Stimulated activated CD8-positive, alpha-beta memory T cell treated with anti-CD3 and anti-CD28 coated beads, Interleukin-2, amount 100 ng/mL, for 48 hours (primary cell): Measurements from ENCODE around the gene AGFG1.
"Not testable (repeated sequence)": the region's sequence is repeated elsewhere in the genome, so short reads cannot be mapped to it uniquely, and the experiment has no call there.

ENCODE experiments used
- DNase-seq, 2 donors: peaks; one replicate each; pipeline ENCODE4 v3.0.0-alpha.2; 2020; ENCODE audit warnings: low read depth in 2 of 2

Gene AGFG1

DNA sequence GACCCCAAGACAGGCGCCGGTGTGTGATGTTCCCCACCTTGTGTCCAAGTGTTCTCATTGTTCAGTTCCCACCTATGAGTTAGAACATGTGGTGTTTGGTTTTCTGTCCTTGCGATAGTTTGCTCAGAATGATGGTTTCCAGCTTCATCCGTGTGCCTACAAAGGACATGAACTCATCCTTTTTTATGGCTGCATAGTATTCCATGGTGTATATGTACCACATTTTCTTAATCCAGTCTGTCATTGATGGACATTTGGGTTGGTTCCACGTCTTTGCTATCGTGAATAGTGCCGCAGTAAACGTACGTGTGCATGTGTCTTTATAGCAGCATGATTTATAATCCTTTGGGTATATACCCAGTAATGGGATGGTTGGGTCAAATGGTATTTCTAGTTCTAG is 68.4 kb downstream of the AGFG1 start:
- DNase-seq = not testable (repeated sequence)

DNA sequence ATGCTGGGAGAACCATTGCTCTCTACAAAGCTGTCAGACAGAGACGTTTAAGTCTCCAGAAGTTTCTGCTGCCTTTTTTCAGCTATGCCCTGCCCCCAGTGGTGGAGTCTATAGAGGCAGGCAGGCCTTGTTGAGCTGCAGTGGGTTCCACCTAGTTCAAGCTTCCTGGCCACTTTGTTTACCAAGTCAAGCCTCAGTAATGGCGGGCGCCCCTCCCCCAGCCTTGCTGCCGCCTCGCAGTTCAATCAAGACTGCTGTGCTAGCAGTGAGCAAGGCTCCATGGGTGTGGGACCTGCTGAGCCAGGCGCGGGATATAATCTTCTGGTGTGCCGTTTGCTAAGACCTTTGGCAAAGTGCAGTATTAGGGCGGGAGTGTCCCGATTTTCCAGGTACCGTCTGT is 74.0 kb downstream of the AGFG1 start:
- no peak for DNase-seq

DNA sequence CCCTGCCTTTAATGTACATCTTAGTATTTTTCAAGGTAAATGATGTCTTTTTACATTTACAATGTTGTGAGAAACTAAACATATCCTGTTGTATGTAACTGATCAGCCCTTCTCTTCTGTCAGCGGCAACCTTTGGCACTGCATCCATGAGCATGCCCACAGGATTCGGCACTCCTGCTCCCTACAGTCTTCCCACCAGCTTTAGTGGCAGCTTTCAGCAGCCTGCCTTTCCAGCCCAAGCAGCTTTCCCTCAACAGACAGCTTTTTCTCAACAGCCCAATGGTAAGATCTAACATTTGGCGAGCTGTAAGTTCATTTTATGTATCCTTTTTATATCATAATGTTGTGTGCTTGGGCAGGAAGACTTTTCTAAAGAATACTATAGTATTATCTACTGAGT is 79.9 kb downstream of the AGFG1 start:
- no peak for DNase-seq

DNA sequence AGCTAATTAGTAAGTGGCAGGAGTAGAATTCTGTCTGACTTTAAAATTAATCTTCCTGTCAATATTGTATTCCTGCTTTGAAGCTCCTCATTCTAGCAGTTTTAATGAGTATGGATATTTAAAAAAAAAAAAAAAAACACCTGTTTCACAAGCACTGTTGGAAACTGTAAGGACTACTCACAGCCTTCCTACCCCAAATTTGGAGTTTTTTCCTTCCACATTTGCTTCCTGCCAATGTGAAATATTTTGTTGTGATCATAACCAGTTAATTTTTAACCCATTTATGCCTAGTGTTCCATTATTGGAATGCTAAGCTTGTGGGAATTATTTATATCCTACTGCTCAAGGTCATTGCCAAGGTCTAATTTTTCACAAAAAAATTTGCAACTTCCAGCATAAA is 90.6 kb downstream of the AGFG1 start:
- DNase-seq = no peak

DNA sequence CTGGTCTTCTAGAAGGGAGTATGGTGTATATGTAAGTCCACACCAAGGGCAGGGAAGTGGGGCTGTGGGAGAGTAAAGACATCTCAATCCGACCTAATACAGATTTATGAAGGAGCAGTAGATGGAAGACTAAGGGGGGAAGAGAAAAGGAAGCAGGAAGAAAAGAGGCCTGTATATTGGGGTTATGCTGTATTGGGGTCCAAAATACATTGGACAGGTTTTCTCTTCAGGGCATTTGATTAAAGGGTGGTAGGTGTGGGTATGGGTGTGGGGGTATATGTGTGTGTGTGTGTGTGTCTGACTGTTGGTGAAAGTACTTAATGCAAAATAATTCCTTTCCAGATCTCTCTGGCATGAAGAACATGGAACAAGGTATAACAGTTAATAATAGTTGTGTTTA is 93.1 kb downstream of the AGFG1 start:
- no peak for DNase-seq

DNA sequence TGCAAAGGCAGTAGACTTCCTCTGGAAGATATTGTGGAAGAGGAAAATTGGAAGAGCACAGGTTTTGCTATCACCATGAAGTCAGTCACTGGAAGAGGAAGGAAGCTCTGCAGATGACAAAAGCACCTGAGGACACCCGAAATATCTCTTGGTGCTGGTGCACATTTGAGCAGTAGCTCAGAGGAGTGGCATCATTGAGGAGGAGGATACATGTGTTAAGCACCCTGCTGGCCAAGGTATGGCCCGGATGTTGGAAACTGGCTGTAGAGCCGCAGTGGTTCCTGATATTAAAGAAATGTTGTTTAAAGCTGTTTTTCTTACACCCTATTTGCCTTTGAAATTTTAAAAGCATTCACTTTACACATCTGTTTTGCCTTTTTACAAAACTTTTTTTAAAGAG is 94.1 kb downstream of the AGFG1 start:
- no peak for DNase-seq

DNA sequence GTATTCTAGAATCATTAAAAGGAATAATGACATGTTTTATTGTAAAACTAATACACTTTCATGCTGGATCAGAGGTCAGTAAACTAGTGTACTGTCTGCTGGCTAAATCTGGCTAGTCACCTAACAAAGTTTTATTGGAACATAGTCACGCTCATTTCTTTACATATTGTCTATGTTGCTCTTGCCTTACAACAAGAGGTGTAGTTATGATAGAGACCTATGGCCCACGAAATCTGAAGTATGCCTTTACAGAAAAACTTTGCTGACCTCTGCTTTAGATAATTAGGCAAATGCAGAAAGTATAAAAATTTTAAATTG is 96.9 kb downstream of the AGFG1 start:
- DNase-seq = no peak

DNA sequence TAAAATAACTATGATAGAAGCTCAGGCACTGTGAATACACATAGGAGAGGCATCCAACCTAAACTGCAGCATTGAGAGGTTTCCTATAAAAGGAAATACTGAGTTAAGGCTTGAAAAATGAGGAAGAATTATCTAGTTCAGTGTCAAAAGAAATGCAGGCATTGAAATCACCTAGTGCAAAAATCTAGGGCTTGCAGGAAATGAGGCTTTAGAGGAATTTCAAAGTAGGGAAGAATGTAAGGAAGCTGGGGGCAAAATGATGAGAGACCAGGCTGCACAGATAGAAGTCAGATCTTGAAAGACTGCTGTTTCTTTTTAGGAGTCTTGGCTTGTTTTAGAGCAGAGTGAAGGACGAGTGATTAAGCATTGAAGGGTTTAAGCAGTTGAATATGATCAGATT is 98.7 kb downstream of the AGFG1 start:
- DNase-seq = no peak

DNA sequence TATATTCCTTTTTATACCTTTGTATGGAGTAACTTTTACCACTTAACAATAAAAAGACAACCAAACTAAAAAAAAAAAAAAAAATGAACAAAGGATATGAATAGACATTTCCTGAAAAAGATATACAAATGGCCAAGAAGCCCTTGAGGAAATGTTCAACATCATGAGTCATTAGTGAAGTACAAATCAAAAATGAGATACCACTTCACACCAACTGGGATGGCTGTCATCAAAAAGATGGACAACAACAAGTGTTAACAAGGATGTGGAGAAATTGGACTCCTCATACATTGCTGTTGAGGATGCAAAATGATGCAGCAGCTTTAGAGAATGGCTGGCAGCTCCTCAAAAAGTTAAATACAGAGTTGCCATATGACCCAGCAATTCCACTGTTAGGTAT is 104.2 kb downstream of the AGFG1 start:
- no peak for DNase-seq

DNA sequence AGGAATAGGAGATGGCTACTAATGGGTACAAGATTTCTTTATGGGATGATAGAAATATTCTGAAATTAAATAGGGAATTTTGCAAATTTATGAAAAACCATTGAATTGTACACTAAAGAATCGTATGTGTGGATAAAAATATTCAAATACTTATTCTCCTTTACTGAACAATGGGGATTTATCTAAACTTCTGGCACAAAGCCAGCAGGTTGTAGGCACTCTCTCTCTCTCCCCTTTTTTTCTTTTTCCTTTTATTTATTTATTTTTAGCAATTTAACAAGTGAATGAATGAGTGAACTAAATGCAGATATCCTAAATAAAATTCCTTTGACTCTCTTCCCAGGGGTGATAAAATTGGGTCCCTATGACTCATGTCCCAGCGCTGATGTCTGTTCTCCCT is 104.9 kb downstream of the AGFG1 start:
- no peak for DNase-seq

DNA sequence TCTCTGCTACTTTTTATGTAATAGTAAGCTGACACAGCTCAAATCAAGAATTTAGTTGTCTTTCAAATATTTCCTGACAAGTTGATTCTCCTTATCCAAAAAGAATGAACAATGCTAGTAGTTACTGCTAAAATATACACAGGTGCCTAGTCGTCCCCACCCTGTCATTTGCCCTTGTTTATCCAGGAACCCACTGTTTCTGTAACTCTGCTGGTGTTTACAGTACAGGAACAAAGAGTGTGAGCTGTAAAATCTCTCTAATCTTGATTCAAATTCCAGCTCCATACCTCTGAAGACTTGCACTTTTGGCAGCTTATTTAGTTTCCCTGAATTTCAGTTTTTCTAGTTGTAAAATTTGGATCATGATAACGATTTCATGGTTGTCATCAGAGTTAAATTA is 105.6 kb downstream of the AGFG1 start:
- no peak for DNase-seq

DNA sequence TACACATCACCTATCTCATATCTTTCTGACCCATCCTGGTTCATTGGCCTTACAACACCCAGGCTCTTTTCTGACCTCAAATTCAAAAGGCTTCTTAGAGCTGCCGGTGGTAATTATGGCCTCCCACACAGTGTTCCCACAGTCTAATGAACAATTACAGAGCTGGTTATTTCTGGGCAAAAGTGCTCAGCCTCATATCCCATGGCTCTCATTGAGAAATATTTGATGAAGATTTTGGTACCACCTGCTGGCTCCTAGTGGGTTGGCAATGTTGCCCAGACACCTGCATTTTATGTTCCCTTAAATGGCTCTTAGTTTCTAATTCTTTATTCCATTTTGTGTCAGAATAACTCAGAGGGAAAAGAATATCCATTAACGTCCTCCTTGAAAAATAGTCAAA is 106.7 kb downstream of the AGFG1 start:
- no peak for DNase-seq

DNA sequence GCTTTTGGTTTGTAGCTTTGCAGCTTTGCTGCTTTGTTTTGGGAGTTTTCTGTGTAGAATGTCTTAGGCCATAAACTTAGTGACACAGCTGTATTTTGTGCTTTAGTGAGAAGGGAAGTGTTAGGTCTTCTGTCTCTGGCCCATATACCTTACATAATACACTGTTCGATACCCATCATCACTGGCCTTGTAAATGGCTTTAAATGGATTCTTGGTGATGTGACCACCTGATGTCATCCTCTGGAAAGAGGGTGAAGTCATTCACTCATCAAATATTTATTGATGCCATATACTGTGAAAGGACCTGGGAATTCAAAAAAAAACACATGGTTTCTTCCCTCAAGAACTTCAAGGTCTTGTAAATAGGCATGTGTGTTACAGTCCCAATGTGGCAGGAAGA is 107.8 kb downstream of the AGFG1 start:
- DNase-seq = no peak

DNA sequence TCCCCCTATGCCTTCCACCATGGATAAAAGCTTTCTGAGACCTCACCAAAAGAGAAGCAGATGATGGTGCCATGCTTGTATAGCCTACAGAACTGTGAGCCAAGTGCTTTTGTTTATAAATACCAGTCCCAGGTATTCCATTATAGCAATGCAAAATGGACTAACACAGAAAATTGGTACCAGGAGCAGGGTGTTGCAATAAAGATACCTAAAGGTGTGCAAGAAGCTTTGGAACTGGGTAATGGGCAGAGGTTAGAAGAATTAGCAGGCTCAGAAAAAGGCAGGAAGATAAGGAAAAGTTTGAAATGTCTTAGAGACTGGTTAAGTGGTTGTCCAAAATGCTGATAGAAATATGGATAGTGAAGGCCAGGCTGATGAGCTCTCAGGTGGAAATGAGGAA is 110.4 kb downstream of the AGFG1 start:
- no peak for DNase-seq

DNA sequence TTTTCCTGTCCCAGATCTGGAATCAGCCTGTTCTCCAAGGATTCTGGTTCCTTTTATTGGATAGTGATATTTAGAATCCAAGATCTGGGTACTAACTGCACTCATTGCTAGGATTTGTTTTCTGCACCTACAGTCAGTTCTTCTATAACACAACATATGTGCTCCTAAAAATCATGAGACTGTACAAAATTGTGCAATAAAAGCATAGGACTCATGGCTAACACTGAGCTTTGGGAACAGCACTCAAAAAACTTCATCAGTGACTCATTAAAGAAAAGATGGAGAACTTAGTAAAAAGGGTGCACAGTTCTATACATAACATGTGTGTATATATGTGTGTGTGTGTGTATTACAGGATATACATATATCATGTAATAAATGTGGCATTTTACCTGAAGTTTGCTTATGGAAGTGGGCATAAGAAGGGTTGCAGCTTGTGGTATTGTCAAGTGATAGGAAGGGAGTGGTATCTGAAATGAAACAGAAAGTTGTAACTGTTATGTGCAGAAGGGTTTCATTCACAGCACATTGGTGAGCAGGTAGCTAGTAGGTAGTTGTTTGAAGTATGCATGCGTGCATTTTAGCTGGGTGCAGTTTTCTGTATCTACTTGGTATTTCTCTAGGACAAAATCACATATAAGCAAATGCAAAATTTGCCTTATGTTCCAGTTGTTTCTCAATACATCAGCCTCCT is 120.9 kb downstream of the AGFG1 start:
- no peak for DNase-seq

DNA sequence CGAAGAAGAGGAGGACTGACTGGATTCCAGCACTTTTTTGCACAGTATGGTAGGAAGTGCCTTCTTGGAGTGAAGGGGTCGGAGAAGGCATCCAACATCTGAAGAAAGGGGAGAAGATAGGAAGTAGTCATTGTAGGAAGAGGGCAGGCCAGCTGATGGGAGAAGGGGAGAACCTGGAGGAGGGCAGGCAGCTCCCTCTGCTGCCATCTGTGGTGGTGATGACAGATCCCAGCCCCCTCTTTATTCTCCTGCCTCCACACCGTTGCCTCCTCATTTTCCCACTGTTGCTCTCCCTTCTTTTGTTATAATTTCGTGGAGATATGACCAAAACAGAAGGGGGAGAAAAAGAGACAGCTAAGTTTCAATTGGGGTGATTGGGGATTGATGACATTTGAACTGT is 123.8 kb downstream of the AGFG1 start:
- DNase-seq = no peak

DNA sequence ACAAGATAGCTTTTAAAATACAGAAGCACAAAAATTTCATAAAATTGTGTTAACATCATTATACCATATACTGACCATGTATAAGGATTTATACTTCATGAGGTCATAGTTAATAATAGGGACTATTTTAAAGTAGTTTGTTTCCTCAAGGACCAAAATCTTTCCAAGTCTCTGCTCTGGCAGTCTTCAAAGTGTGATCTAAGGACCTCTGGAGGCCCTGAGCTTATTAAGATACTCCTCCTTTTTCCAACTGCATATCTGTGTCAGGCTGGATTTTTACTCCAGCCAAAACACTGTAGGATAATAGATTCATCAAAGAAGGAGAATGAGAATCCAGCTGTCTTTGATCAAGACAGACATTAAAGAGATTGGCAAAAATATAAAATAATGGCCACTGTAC is 125.1 kb downstream of the AGFG1 start:
- no peak for DNase-seq

DNA sequence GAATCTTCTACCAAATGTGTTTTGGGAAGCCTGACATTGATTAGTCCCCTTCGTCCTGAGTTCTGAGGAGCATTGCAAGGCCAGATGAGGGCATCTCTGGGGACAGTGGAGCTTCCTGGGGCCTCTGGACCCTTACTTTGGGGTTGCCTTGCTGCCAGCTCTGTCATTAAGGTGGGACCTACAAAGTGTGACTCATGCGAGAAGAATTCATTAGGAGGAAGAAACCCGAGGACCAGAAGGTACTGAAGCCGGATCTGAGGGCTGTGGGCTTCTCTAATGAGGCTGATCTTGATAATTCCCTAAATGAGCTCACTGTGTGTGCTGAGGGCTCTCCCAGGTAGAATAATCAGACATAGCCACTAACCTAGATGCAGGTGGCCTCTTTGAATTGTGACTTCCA is 126.0 kb downstream of the AGFG1 start:
- no peak for DNase-seq

DNA sequence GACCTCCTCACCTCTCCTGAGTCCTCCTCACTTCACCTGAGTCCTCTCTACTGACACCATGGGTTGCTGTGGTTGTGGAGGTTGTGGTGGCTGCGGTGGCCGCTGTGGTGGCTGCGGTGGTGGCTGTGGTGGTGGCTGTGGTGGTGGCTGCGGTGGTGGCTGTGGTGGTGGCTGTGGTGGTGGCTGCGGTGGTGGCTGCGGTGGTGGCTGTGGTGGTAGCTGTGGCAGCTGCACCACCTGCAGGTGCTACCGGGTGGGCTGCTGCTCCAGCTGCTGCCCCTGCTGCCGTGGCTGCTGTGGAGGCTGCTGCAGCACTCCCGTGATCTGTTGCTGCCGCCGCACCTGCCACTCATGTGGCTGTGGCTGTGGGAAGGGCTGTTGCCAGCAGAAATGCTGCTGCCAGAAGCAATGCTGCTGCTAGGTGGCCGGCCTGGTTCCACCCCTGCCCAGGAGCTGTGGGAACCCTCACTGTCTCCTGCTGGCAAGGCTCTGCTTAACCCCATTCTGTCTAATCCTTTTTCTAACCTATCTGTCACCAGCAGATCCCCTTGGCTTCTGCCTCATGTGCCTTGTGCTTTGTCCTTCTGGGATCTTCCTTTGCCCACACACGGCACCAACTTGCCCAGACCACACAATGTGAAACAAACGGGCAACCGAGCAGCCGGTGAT is 127.0 kb downstream of the AGFG1 start, which contains the start of gene SCYGR2:
Gene SCYGR2 (plus strand): TSS at position 59 of the 669 bp plus-strand sequence. CDS start 0 bp downstream, at position 59.
- DNase-seq = not testable (repeated sequence)

DNA sequence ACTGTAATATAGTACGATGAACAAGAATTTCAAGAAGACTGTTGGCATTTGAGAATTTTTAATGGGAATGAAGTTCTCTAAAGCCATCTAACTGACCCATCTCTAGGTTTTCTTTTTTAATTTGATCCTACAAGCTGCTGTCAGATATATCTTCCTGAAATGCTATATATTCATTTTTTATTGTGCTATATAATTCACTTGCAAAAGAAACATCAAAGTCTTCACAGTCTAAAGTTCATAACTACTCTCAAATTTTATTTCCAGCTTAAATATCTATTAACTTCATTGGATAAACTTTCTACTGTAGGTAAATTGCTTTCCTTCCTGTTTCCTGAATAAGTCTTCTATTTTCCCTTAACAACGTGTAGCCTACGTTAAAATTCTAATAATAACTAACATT is 130.4 kb downstream of the AGFG1 start:
- no peak for DNase-seq

DNA sequence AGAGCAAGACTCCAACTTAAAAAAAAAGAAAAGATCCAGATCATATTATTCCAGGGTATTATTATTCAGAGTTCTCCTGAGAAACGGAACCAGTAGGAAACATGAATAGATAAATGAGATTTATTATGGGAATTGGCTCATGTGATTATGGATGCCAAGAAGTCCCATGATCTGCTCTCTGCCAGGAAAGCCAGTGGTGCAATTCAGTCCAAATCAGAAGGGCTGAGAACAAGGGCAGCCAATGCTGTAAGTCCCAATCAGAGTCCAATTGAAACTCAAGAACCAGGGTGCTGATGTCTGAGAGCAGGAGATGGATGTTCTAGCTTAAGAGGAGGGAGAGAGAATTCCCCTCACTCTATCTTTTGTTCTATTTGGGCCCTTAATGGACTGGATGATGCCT is 134.5 kb downstream of the AGFG1 start:
- no peak for DNase-seq

DNA sequence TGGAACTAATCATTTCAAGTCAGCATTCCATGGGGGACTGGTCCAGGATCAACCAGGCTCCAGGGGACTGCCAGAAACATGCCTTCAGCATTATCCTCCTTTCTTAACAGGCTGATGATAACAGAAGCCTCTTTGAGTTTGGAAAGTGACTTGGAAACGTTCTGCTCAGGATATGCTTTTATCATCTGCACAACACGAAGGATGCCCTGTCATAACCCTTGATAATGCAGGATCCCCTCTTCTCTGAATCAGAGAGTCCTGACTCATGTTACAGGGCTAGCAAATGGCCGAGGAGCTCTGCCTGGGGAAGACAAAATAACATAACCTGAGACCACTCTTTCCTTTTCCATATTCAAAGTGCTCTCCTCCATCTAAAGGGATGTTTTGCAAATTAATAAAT is 136.0 kb downstream of the AGFG1 start:
- no peak for DNase-seq

DNA sequence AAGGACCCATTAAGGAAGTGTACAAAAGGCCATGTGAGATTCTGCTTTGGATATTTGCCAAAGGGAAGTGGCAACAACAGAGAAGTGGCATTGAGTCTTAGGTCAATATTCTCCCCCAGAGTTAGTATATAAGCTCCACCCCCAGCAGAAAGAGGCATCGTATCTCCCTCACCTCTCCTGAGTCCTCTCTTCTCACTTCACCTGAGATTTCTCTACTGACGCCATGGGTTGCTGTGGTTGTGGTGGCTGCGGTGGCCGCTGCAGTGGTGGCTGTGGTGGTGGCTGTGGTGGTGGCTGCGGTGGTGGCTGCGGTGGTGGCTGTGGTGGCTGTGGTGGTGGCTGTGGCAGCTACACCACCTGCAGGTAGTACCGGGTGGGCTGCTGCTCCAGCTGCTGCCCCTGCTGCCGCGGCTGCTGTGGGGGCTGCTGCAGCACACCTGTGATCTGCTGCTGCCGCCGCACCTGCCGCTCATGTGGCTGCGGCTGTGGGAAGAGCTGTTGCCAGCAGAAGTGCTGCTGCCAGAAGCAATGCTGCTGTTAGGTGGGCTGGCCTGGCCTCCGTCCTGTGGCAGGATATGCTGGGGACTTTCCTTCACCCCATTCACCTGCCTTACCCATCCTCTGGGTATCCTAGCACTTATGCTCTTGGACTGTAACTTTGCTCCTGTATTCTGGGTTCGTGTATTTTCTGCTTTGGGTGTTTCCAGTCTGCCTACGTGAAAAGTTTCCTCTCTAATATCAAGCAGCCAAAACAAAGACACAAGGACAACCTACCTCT is 136.8 kb downstream of the AGFG1 start:
- DNase-seq = no peak
